Prostate gland (tissue), 2 donors: ENCODE results near the gene PTPRG.

Experiments used
- CTCF ChIP-seq, 4 experiments: fragments of 200-600 bp in 2 of 4; fragments of 450-650 bp in 2 of 4; sonication (generic) in 2 of 4; IDR thresholded peaks; 1 replicate in 3 of 4; 2 replicates in 1 of 4; pipeline ENCODE4 v1.5.1; 2016 to 2019; ENCODE audit warnings: antibody characterized with exemption in 4 of 4, mild to moderate bottlenecking in 2 of 4, moderate library complexity in 2 of 4
- POLR2A ChIP-seq: fragments of 450-650 bp; IDR thresholded peaks from one replicate; pipeline ENCODE4 v1.6.1; 2016; ENCODE audit warnings: antibody characterized with exemption, mild to moderate bottlenecking

- no peak for TF ChIP-seq POLR2A
- no peak for TF ChIP-seq CTCF (IDR thresholded peaks at IDR 0.05)
These were observed 665.4 kb downstream of the PTPRG start for GRCh38 chr3:62226601-62227339.
